RWPE2 (cell line): ENCODE measurements around the gene KIAA0513.

Source experiments
- ATAC-seq: fragments of 200-7000 bp; cut with Tn5 transposase; 3 replicates; pipeline ENCODE4 v1.9.1; 2021; ENCODE audit warnings: low read depth
- DNase-seq: peaks from one replicate; pipeline ENCODE4 v3.0.0-alpha.2; 2020; ENCODE audit warnings: low spot score
- H3K27ac ChIP-seq: fragments of 450-650 bp; 2 replicates; pipeline ENCODE4 v1.5.1; 2017; ENCODE audit warnings: mild to moderate bottlenecking; ENCODE audit not compliant: poor library complexity, severe bottlenecking
- H3K27me3 ChIP-seq: fragments of 250-450 bp; sonication (Bioruptor Pico); 2 replicates; pipeline ENCODE4 v1.5.1; 2021; ENCODE audit warnings: mild to moderate bottlenecking, moderate library complexity; ENCODE audit not compliant: insufficient read depth, poor library complexity, severe bottlenecking
- H3K36me3 ChIP-seq: fragments of 250-450 bp; sonication (Bioruptor Pico); 2 replicates; pipeline ENCODE4 v1.5.1; 2020; ENCODE audit warnings: low read depth, mild to moderate bottlenecking, moderate library complexity
- H3K4me1 ChIP-seq: fragments of 250-450 bp; sonication (Bioruptor Pico); 2 replicates; pipeline ENCODE4 v1.5.1; 2021; ENCODE audit warnings: mild to moderate bottlenecking, moderate library complexity; ENCODE audit not compliant: insufficient read depth, poor library complexity, severe bottlenecking
- H3K4me3 ChIP-seq: fragments of 250-450 bp; sonication (Bioruptor Pico); 2 replicates; pipeline ENCODE4 v1.5.1; 2021; ENCODE audit warnings: mild to moderate bottlenecking, moderate library complexity; ENCODE audit not compliant: severe bottlenecking
- H3K9me3 ChIP-seq: fragments of 250-450 bp; sonication (Bioruptor Pico); 2 replicates; pipeline ENCODE4 v1.5.1; 2021; ENCODE audit warnings: mild to moderate bottlenecking, moderate library complexity; ENCODE audit not compliant: severe bottlenecking
- TF ChIP-seq, protein P1 (sequence below): fragments of 450-650 bp; IDR thresholded peaks from one replicate; pipeline ENCODE4 v1.5.1; 2017; ENCODE audit warnings: mild to moderate bottlenecking, moderate library complexity; ENCODE audit not compliant: poor library complexity, severe bottlenecking

Gene KIAA0513

DNA sequence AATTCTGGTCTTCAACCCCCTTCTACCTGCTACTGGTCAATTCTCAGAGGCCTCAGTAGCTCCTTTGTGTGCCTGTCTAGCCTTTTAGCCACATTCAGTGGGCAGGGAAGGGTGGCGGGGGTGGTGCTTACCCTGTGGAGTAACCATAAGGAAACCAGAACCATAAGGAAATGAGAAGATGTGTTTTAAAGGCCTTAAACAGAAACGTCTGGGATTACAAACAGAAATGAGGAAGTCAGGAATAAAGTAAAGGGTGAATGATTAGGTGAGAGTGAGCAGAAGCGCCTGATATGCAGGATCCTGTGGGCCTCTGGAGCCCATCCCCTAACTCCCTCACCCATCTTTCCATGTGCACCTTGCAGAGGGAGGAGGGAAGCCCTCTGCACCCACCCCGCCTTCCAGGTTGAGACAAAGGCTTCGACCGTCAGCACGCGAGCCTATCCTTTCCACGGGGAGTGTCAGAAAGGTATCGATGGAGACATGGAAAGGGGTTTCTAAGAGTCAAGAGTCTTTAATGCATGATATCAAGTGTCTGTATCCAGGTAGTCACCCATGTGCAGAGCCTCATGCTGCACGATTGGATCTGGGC is 20.4 kb downstream of the KIAA0513 start:
- no peaks in the 10 kb centered on the region for H3K27me3 ChIP-seq
- H3K36me3 ChIP-seq = no peaks in the 10 kb centered on the region
- ATAC-seq (no peak), DNase-seq (no peak)
- H3K4me1 ChIP-seq = no peaks in the 10 kb centered on the region
- no peak overlapping the region for H3K27ac ChIP-seq
- no peak overlapping the region for H3K4me3 ChIP-seq
- TF ChIP-seq, protein P1, sequence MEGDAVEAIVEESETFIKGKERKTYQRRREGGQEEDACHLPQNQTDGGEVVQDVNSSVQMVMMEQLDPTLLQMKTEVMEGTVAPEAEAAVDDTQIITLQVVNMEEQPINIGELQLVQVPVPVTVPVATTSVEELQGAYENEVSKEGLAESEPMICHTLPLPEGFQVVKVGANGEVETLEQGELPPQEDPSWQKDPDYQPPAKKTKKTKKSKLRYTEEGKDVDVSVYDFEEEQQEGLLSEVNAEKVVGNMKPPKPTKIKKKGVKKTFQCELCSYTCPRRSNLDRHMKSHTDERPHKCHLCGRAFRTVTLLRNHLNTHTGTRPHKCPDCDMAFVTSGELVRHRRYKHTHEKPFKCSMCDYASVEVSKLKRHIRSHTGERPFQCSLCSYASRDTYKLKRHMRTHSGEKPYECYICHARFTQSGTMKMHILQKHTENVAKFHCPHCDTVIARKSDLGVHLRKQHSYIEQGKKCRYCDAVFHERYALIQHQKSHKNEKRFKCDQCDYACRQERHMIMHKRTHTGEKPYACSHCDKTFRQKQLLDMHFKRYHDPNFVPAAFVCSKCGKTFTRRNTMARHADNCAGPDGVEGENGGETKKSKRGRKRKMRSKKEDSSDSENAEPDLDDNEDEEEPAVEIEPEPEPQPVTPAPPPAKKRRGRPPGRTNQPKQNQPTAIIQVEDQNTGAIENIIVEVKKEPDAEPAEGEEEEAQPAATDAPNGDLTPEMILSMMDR = no peak
- no peaks in the 10 kb centered on the region for H3K9me3 ChIP-seq

DNA sequence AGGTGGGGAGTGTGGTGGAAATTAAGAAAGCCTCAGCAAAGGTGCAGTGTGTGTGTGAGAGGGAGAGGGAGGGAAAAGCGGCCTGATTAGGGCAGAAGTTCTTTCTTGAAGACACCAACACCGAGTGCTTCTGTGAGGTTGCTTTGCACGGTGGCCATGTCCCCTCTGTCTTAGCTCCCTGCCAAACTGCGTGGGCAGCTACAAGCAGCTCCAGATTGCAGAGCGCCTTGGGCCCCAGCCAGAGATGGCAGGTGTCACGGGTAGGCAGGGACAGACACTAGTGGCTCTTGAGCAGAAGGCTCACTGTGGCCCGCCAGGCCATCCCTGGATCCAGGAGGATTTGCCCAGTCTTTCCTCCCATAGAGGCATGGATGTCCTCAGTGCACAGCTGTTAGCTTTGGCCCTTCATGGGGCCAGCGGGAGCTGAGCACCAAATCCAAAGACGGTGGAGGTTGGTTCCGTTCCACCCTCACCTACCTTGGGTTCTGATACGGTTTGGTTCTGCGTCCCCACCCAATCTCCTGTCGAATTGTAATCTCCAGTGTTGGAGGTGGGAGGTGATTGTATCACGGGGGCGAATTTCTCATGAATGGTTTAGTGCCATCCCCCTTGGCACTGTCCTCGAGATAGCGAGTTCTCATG is 21.4 kb downstream of the KIAA0513 start:
- TF ChIP-seq, protein P1 = no peak

DNA sequence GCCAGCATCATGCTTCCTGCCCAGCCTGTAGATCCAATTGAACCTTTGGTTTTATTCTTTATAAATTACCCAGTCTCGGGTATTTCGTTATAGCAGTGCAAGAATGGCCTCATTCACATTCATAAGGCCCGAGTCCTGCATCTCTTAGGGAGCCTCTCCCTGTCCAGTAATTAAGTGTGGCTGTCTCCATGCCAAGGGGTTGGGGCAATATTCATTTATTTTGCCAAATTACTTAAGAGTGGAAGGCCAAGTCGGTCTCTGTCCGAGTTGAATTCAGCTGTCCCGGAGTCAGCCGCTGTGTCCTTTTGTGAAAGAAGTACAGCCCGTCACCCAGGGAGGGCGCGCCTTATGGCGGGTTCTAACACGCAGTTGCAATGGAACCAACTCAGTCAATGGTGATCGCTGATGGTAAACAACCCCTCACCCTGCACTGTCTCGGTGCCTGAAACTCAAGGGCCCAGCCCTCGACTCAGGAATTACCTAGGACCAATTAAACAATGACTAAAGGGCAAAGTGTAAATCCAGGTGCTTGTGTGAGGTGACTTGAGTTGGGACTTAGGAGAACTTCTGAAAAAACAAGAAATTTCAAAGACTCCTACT is 22.2 kb downstream of the KIAA0513 start:
- Histone ChIP-seq H3K27ac (no peak overlapping the region), H3K36me3 (no peaks in the 10 kb centered on the region), H3K9me3 (no peaks in the 10 kb centered on the region), H3K27me3 (no peaks in the 10 kb centered on the region), H3K4me1 (no peaks in the 10 kb centered on the region), H3K4me3 (no peak overlapping the region)
- TF ChIP-seq, protein P1 = no peak
- DNase-seq = no peak
- no peak for ATAC-seq

More for the DNA sequence above, 21.4 kb downstream of the KIAA0513 start:
- Histone ChIP-seq H3K4me1 (no peaks in the 10 kb centered on the region), H3K27ac (no peak overlapping the region), H3K36me3 (no peaks in the 10 kb centered on the region), H3K27me3 (no peaks in the 10 kb centered on the region), H3K4me3 (no peak overlapping the region), H3K9me3 (no peaks in the 10 kb centered on the region)
- no peak for DNase-seq
- no peak for ATAC-seq

DNA sequence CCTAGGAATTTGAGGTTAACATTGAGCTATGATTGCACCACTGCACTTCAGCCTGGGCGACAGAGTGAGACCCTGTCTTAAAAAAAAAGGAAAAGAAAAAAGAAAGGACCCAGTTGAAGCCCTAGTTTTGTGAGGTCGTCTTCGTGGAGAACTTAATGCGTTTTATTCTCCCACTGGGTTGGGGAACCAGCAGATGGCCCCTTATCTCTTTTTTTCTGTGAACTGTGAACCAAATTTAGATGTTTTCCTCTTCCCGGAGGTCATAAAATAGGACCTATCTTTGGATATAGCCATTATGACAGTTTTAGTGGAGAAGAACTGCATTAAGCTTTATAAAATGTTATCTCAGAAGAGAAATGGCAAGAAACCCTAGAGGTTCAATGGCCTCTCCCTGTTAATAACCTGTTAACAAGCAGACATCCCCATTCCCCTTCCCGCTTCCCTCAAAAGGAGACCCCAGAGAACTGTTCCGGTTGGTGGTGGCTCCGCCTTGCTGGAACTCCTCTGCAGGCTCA is 23.5 kb downstream of the KIAA0513 start:
- TF ChIP-seq, protein P1 = no peak
- H3K4me1 ChIP-seq = no peaks in the 10 kb centered on the region
- H3K9me3 ChIP-seq = no peaks in the 10 kb centered on the region
- DNase-seq (no peak), ATAC-seq (no peak)
- no peaks in the 10 kb centered on the region for H3K27me3 ChIP-seq
- H3K36me3 ChIP-seq = no peaks in the 10 kb centered on the region
- no peak overlapping the region for H3K27ac ChIP-seq
- H3K4me3 ChIP-seq = no peak overlapping the region
